ENCODE data around the gene PXMP4. TPM values are rescaled to one million over a fixed set of nuclear protein-coding genes. Genes with fewer than 3 reads are reported as not detected.

PXMP4 gene
- total and polyA plus RNA-seq, 9 of the 15 experiments (the other 6 are each of a cell fraction or from before 2014, with no cell fraction given), result 4.8 to 29.1 (median 6.8) TPM

DNA sequence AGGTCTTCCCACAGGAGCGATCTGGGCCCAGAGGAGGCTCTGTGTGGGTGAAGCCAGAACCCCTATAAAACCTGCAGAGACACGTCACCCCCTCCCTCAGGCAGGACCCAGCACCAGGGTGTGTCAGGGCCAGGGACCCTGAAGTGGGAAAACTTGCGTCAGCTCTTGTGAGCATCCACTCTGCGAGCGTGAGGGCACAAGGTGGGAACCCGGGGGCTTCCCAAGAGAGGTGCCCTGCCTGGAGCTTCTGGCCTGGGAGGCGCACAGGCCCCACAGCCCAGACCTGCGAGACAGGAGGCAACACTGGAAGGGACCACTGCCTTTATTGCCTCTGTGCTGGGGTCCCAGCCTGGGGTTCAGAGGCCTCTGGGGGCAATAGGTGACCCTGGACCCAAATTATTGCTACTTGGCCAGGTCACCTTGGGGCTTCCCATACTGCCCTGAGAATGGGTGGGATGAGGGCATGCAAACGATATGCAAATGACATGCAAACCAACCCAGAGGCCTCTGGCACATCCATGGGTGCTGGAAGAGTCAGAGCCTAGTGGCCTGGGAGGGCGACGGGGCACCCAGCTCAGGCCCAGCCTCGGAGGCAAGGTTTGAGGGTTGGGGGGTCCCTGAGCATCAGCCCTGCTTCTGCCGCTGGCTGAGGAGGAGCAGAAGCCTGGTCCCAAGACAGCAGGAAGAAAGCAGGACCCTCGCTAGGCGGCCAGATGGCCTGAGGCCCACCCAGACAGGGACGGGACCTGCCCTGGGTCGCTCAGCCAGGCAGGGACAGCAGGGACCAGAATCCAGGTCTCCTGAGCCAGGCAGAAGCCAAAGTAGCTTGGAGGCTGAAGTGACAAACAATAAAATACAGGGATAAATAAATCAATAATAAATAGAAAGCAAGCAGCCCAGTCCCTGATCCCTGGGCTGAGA is 63.1 kb downstream of the PXMP4 start:
- Histone ChIP-seq H3K79me2 (ENCODE audit: control insufficient read depth, insufficient read depth, low read length) (peaks cover 3% of the 10 kb centered on the region; the same call in 2 of the 3 replicates), H3K4me1 (replicated peaks in 1 of 2; ENCODE audit: control insufficient read depth in 2 of 2, insufficient read depth in 2 of 2, low read length in 2 of 2) (peaks cover under 1 to 36% of the 10 kb centered on the region in 2 experiments; a peak in 3 of 5 replicates), H3K27me3 (ENCODE audit: control insufficient read depth in 2 of 2, insufficient read depth in 2 of 2, low read length in 2 of 2) (no peaks in the 10 kb centered on the region), H3K9me3 (replicated peaks; ENCODE audit: control insufficient read depth, insufficient read depth, low read depth, low read length) (no peaks in the 10 kb centered on the region), H3K27ac (ENCODE audit: extremely low read depth, low read depth, low read length) (no peak overlapping the region), H4K20me1 (replicated peaks; ENCODE audit: control insufficient read depth, insufficient read depth, low read length) (peaks cover 25% of the 10 kb centered on the region; the same call in 1 of the 2 replicates), H3K9me1 (ENCODE audit: control insufficient read depth, insufficient read depth, low read length) (no peaks in the 10 kb centered on the region), H3K4me2 (ENCODE audit: insufficient read depth, low read length) (no peak overlapping the region), H3K4me3 (no peak overlapping the region), H2AFZ (ENCODE audit: low read depth, low read length) (no peak overlapping the region), H3K36me3 (ENCODE audit: control insufficient read depth, insufficient read depth, low read length) (peaks cover 54% of the 10 kb centered on the region; the same call in 2 of the 3 replicates), H3K9ac (ENCODE audit: insufficient read depth in 1 of 2, low read depth in 2 of 2, low read length in 2 of 2) (peak overlapping the region in 1 of 2 experiments; percentile 60; a peak in 1 of 4 replicates)
- DNase-seq (ENCODE audit: extremely low read depth in 1 of 4, low spot score in 3 of 4) (no peak), FAIRE-seq (no peak), ATAC-seq (no peak)
- POLR2A ChIA-PET, result interaction anchor here (0.7 to 4.5 kb wide), 4 partner anchors 8 to 363 kb away, joined by 3 to 51 read pairs (median 4); partner anchors contain the start of gene ACTL10
- peak; percentile 39 for TF ChIP-seq RBFOX2 (IDR thresholded peaks at IDR 0.05; ENCODE audit: low read depth, low read length)
- no peak for TF ChIP-seq ZC3H8 (IDR thresholded peaks at IDR 0.05)
- peak; percentile 39; the same call in 1 of the 2 replicates for TF ChIP-seq POLR2G (IDR thresholded peaks at IDR 0.05; ENCODE audit: low read depth, low read length)
- in situ Hi-C loops (cut with MboI), result loop anchor here (10.0 kb wide), 1 partner anchor 242 kb away; no protein-coding TSS in a partner anchor
- CTCF ChIA-PET (ENCODE audit: low intra/inter-chr PET ratio), result no interaction called here
- BruUV-seq (replicated peaks), result TSS peak; percentile 18
- 86% methylated on average over 17 of the region's 17 CpGs for WGBS (ENCODE audit: insufficient coverage, low coverage, missing lambda C conversion rate)
- intact Hi-C loops (cut with micrococcal nuclease), result no loop called here
